GM19452 (cell line): Measurements from ENCODE around the gene PRRG2.

Source experiments
- ATAC-seq: cut with Tn5 transposase; IDR thresholded peaks from one replicate; pipeline ENCODE4 v1.9.1; 2021; ENCODE audit not compliant: unreplicated experiment

The PRRG2 gene

DNA sequence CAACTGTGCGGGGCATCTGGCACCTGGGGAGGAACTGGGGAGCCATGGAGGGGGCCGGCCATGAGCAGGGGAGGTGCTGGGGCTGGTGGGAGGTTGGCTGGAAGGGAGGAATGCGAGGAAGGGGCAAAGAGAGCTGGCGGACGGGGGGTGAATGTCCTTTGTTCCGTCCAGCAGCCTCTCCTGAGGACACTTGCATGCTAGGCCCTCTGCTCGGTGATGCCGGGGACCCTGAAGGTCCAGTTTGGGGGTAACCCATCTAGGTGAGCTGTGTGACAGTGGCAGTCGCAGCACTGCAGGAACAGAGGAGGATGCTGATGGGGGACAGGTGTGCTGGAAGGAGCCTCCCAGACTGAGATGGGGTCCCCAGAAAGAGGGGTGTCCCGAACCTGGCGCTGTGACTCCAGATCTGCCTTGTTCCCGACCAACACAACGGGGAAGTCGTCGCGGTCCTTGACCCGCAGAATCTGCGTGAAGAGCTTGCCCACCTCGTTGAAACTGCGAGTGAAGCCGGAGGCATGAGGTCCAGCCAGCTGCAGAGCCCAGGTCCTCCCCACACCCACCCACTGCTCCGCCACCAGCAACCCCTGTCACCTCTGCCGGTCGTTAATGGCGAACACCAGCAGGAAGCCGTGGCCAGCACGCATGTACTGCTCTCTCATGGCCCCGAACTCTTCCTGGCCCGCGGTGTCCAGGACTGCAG is 55.3 kb downstream of the PRRG2 start:
- ATAC-seq = no peak

DNA sequence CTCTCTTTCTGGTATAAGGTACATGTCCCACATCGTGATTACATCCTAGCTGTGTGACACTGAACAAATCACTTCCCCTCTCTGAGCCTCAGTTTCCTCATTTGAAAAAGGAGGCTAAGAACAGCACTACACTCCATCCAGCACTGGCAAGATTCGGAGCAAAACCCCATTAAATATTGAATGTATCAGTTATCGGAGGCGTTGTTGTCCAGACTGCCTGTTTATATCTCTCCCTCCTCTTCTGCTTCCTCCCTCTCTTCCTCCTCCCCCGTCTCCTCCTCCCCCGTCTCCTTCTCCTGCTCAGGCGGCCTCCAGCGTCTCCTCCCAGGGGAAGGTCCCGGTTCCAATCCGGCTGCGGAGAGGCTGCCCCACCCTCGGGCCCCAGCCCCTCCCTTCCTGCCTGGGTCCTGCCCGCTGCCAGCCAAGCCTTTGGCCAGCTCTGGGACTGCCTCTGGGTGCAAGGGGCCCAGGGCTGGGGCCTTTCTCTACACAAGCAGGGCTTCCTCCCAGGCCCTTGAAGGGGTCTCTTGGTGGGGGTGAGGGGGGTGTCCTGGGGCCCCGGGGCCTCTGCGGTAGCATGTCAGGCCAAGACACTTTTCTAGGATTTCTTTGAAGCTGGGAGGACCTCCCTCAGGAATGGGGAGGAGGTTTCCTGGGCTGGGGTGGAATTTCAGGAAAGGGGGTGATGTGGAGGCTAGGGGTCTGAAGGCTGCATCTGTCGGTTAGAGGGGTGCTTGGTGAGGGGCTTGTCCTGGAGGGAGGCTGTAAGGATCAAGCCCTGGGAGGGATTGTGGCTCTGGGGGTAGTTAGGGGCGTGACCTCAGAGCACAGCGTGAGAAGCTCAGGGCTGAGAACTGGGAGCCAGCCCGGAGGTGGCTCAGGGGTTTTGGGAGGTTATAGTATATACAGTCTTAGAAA is 57.0 kb downstream of the PRRG2 start:
- no peak for ATAC-seq

DNA sequence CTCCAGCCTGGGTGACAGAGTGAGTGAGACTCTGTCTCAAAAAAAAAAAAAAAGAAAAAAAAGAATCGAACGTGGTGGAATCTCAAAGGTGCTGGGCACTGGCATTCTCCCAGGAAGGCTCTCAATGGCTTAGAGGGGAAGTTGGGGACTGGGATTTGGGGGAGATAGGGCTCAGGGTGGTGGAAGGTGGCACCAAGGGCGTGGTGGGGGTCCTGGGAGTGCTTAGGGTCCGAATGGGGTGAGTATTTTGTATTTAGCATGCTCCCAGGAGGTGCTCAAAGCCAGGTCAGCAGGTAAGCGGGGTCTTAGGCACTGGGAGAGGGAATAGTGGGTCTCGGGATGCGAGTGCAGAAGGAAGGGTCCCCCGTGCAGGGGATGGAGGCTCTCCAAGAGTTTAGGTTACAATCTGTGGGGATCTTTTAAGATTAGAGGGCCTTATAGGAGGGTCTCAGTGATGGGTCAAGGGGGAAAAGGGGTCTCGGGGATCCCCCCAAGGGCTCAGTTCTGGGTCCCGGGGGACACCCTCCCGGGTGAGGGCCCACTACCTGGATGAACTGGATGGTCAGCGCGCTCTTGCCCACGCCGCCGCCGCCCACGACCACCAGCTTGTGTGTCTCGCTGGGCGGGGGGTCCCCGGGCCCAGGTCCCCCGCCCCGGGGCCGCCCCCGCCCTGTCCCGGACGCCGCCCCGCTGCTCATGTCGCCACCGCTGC is 58.4 kb downstream of the PRRG2 start:
- ATAC-seq = no peak

DNA sequence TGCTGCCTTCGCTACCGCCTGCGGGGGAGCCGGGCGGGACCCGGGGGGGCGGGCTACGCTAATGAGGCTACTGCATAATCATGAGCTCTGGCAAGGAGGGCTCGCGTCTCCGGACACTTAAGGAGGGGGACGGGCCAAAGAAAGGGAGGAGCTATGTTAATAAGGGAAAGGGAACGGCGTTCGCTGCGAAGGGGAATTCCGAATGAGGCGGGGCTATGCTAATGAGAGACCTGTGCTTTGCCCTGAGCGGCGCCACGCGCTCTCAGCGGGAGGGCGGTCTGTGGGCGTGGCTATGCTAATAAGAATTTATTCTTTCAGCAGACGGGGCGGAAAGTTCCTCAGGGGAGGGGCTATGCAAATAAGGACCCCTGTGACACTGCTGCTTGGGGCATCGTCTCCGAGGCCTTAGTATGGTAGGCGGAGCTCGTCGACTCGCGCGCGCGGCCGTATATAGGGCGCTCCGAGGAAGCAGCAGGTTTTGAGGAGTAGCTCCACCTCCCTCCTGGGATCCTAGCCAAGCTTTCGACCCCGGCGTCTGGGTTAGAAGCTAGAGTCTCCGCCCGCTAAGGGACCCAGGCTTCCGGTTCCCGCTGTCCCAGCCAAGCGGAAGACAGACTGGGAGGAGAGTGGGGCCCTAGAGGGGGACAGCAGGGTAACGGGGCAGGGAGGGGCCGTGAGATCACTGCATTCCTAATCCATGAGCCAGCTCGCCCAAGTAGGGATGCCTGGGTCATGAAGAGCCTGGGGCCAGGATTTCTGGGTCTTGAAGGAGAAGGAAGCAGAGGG is 59.2 kb downstream of the PRRG2 start, which contains the start of gene RRAS:
Gene RRAS (minus strand): TSS at position 31 of the 786 bp plus-strand sequence. CDS start 45 bp downstream, outside the sequence.
- peak; percentile 56 for ATAC-seq
